Measurements from ENCODE around the gene CSPG4. TPM values are rescaled to one million over a fixed set of nuclear protein-coding genes. Genes with fewer than 3 reads are reported as not detected.

CSPG4 gene
- total RNA-seq, 1 experiment from 2014 or later = 0.03 TPM

- no peak for DNase-seq (ENCODE audit: low read depth)
- in situ Hi-C loops (cut with HindIII; ENCODE audit: low pct_unique_long_range_greater_than_20kb, low sequenced_read_pairs) = no loop called here
These were observed 50.9 kb downstream of the CSPG4 start for GRCh38 chr15:75661756-75662140.

- in situ Hi-C loops (cut with HindIII; ENCODE audit: low pct_unique_long_range_greater_than_20kb, low sequenced_read_pairs) = no loop called here
These were observed 51.4 kb downstream of the CSPG4 start for GRCh38 chr15:75661100-75661755.

GRCh38 chr15:75659928-75660645 is 52.6 kb downstream of the CSPG4 start:
- no peak for DNase-seq (ENCODE audit: low read depth)
- in situ Hi-C loops (cut with HindIII; ENCODE audit: low pct_unique_long_range_greater_than_20kb, low sequenced_read_pairs) = no loop called here

More at GRCh38 chr15:75661100-75661755, 51.4 kb downstream of the CSPG4 start:
- peak; percentile 73 for DNase-seq (ENCODE audit: low read depth)

- no peak for DNase-seq (ENCODE audit: low read depth)
- in situ Hi-C loops (cut with HindIII; ENCODE audit: low pct_unique_long_range_greater_than_20kb, low sequenced_read_pairs) = no loop called here
These were observed 53.4 kb downstream of the CSPG4 start for GRCh38 chr15:75659141-75659771.

GRCh38 chr15:75656813-75657212 is 55.8 kb downstream of the CSPG4 start:
- no peak for DNase-seq (ENCODE audit: low read depth)

GRCh38 chr15:75656331-75656730 is 56.3 kb downstream of the CSPG4 start:
- in situ Hi-C loops (cut with HindIII; ENCODE audit: low pct_unique_long_range_greater_than_20kb, low sequenced_read_pairs) = no loop called here
- no peak for DNase-seq (ENCODE audit: low read depth)

More at GRCh38 chr15:75656813-75657212, 55.8 kb downstream of the CSPG4 start:
- in situ Hi-C loops (cut with HindIII; ENCODE audit: low pct_unique_long_range_greater_than_20kb, low sequenced_read_pairs) = no loop called here

- in situ Hi-C loops (cut with HindIII; ENCODE audit: low pct_unique_long_range_greater_than_20kb, low sequenced_read_pairs) = no loop called here
- no peak for DNase-seq (ENCODE audit: low read depth)
These were observed 56.7 kb downstream of the CSPG4 start for GRCh38 chr15:75655931-75656330.

GRCh38 chr15:75654201-75654907 is 58.3 kb downstream of the CSPG4 start:
- no peak for DNase-seq (ENCODE audit: low read depth)
- in situ Hi-C loops (cut with HindIII; ENCODE audit: low pct_unique_long_range_greater_than_20kb, low sequenced_read_pairs) = no loop called here

GRCh38 chr15:75653347-75653913 is 59.2 kb downstream of the CSPG4 start:
- no peak for DNase-seq (ENCODE audit: low read depth)
- in situ Hi-C loops (cut with HindIII; ENCODE audit: low pct_unique_long_range_greater_than_20kb, low sequenced_read_pairs) = no loop called here

- no peak for DNase-seq (ENCODE audit: low read depth)
- in situ Hi-C loops (cut with HindIII; ENCODE audit: low pct_unique_long_range_greater_than_20kb, low sequenced_read_pairs) = no loop called here
These were observed 60.7 kb downstream of the CSPG4 start for GRCh38 chr15:75651810-75652543.

- in situ Hi-C loops (cut with HindIII; ENCODE audit: low pct_unique_long_range_greater_than_20kb, low sequenced_read_pairs) = no loop called here
- DNase-seq (ENCODE audit: low read depth) = peak; percentile 37
These were observed 61.5 kb downstream of the CSPG4 start for GRCh38 chr15:75650908-75651809.

GRCh38 chr15:75649848-75650247 is 62.8 kb downstream of the CSPG4 start:
- no peak for DNase-seq (ENCODE audit: low read depth)
- in situ Hi-C loops (cut with HindIII; ENCODE audit: low pct_unique_long_range_greater_than_20kb, low sequenced_read_pairs) = no loop called here

GRCh38 chr15:75649045-75649761 is 63.4 kb downstream of the CSPG4 start:
- in situ Hi-C loops (cut with HindIII; ENCODE audit: low pct_unique_long_range_greater_than_20kb, low sequenced_read_pairs) = no loop called here
- no peak for DNase-seq (ENCODE audit: low read depth)

- in situ Hi-C loops (cut with HindIII; ENCODE audit: low pct_unique_long_range_greater_than_20kb, low sequenced_read_pairs) = no loop called here
- no peak for DNase-seq (ENCODE audit: low read depth)
These were observed 64.3 kb downstream of the CSPG4 start for GRCh38 chr15:75648156-75649000.

GRCh38 chr15:75647370-75648155 is 65.1 kb downstream of the CSPG4 start, which contains the start of gene SNX33:
SNX33 (plus strand) TSS chr15:75647912; CDS start chr15:75649103, 1,191 bp downstream.
- in situ Hi-C loops (cut with HindIII; ENCODE audit: low pct_unique_long_range_greater_than_20kb, low sequenced_read_pairs) = no loop called here
- DNase-seq (ENCODE audit: low read depth) = peak; percentile 67
